HFFc6 (cell line): Measurements from ENCODE around the gene SAMD1. TPM values are rescaled to one million over a fixed set of nuclear protein-coding genes. Genes with fewer than 3 reads are reported as not detected.

Experiments used
- DNase-seq: peaks from one replicate; pipeline ENCODE4 v3.0.0-alpha.2; 2018
- H3K27ac Mint-ChIP-seq: 2 replicates; pipeline ENCODE4 v1.8.0; 2020; ENCODE audit warnings: mild to moderate bottlenecking, mixed read lengths
- H3K27me3 Mint-ChIP-seq: 2 replicates; pipeline ENCODE4 v1.8.0; 2021; ENCODE audit warnings: mild to moderate bottlenecking, moderate library complexity, mixed read lengths; ENCODE audit not compliant: insufficient read depth
- H3K36me3 Mint-ChIP-seq: 2 replicates; pipeline ENCODE4 v1.8.0; 2021; ENCODE audit warnings: low read depth, mixed read lengths
- H3K4me1 Mint-ChIP-seq: 2 replicates; pipeline ENCODE4 v1.8.0; 2020; ENCODE audit warnings: low read depth, mixed read lengths
- H3K4me3 Mint-ChIP-seq: 2 replicates; pipeline ENCODE4 v1.8.0; 2020; ENCODE audit warnings: mild to moderate bottlenecking, moderate library complexity, mixed read lengths
- H3K9me3 Mint-ChIP-seq: 2 replicates; pipeline ENCODE4 v1.8.0; 2020; ENCODE audit warnings: mild to moderate bottlenecking, mixed read lengths
- total RNA-seq, 6 experiments: library from RNA; stranded (reverse); fragmentation: NEBNext Ultra II Directional; extraction: Animal tissue kit (Norgen Biotek cat#: 25700); gene quantifications; 2 replicates in 1 of 6; 3 replicates in 5 of 6; pipeline ENCODE4 v1.2.3, GENCODE V29; 2021
- TF ChIP-seq, protein P1 (sequence below): fragments of 200-600 bp; sonication (generic); IDR thresholded peaks from 2 replicates; pipeline ENCODE4 v1.5.0; 2021; ENCODE audit warnings: antibody characterized with exemption, mild to moderate bottlenecking

The SAMD1 gene
- total RNA-seq, 6 experiments from 2014 or later = 33.0 to 48.6 (median 35.9) TPM

DNA sequence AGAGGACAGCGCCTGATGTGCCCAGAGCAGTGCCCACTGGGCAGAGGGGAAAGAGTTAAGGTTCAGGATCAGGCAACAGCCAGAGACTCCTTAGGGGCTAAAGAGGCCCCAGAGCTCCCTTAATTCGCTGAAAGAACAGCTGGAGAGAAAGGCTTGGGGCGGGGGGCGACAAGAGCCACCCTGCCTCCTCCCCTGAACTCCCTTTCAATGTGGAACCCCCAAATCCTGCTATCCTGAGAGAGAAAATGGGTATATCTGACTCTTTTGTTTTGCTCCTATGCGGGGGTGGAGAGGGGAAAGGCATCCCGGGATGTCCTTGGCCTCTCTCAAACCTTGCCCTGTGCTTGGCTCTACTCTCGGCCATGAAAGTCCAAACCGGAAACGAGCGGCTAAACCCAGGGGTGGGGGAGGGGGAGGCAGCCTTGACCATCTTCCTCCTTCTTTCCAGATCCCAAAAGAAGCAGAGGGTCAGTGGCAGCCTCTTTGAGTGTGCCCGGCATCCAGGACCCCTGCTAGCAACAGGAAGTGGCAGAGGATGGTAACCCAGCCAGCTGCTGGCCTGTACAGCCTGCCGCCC, 22.3 kb upstream of the SAMD1 start:
- peaks cover 4% of the 10 kb centered on the region; the same call in 1 of the 2 replicates for H3K36me3 Mint-ChIP-seq
- H3K9me3 Mint-ChIP-seq = no peaks in the 10 kb centered on the region
- no peak for DNase-seq
- H3K27ac Mint-ChIP-seq = peak overlapping the region; percentile 87
- TF ChIP-seq, protein P1, sequence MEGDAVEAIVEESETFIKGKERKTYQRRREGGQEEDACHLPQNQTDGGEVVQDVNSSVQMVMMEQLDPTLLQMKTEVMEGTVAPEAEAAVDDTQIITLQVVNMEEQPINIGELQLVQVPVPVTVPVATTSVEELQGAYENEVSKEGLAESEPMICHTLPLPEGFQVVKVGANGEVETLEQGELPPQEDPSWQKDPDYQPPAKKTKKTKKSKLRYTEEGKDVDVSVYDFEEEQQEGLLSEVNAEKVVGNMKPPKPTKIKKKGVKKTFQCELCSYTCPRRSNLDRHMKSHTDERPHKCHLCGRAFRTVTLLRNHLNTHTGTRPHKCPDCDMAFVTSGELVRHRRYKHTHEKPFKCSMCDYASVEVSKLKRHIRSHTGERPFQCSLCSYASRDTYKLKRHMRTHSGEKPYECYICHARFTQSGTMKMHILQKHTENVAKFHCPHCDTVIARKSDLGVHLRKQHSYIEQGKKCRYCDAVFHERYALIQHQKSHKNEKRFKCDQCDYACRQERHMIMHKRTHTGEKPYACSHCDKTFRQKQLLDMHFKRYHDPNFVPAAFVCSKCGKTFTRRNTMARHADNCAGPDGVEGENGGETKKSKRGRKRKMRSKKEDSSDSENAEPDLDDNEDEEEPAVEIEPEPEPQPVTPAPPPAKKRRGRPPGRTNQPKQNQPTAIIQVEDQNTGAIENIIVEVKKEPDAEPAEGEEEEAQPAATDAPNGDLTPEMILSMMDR = no peak
- H3K27me3 Mint-ChIP-seq = peaks cover 1% of the 10 kb centered on the region; the same call in 1 of the 2 replicates
- H3K4me1 Mint-ChIP-seq = peaks cover 36% of the 10 kb centered on the region
- H3K4me3 Mint-ChIP-seq = peak overlapping the region; percentile 53; the same call in 1 of the 2 replicates

DNA sequence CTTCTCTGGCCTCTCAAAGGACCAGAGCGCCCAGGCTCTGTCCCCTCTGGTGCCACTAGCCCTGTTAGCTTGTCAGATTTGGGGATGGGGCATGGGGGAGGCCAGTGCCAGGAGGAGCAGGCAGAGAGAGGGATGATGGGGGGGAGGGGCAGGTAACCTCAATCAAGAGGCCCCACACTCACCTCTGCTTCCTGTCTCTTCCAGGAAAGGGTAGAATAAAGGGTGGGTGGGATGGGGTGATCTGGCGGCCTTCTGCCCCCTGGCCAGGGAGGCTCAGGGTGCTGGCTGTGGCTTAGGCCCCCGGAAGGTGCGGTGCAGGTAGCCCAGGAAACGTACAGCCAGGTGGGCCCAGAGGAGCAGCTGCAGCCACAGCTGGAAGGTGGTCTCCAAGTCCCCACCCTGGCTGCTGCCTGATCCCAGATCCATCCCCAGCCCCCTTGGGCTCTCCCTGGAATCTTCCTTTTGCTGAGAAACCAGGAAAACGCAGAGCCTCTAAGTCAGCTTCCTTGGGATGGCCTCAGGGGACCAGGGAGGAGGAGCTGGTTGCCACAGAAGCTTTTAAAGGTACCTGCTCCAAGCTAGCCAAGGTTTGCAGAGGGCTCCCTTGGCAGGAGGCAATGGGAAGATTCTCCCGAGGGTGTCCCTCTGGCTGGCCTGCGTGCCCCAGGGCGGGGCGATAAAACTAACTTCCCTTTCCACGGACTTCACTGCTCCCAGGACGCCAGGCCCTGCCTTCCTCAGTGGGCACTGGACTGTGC, 21.7 kb upstream of the SAMD1 start:
- H3K27me3 Mint-ChIP-seq = peaks cover 1% of the 10 kb centered on the region; the same call in 1 of the 2 replicates
- TF ChIP-seq, protein P1 = no peak
- peak overlapping the region; percentile 87 for H3K27ac Mint-ChIP-seq
- H3K36me3 Mint-ChIP-seq = peaks cover 4% of the 10 kb centered on the region; the same call in 1 of the 2 replicates
- H3K9me3 Mint-ChIP-seq = no peaks in the 10 kb centered on the region
- H3K4me1 Mint-ChIP-seq = peaks cover 36% of the 10 kb centered on the region
- no peak for DNase-seq
- no peak overlapping the region for H3K4me3 Mint-ChIP-seq

DNA sequence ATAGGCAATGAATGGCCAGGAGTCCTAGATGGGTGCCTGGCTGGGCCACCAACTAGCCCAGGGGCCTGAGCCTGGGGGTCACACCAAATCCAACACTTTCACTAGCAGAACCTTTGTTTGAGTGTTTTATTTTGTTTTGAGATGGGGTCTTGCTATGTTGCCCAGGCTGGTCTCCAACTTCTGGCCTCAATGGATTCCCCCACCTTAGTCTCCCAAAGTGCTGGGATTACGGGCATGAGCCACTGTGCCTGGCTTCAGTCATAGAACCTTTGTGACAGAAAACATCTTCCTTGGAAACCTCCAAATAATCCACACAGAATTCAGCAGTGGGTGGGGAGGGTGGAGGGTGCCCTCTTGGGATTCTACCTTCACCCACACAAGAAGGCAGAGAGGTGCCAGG, 20.9 kb upstream of the SAMD1 start:
- TF ChIP-seq, protein P1 = no peak
- H3K27ac Mint-ChIP-seq = no peak overlapping the region
- peaks cover 1% of the 10 kb centered on the region; the same call in 1 of the 2 replicates for H3K27me3 Mint-ChIP-seq
- peaks cover 4% of the 10 kb centered on the region; the same call in 1 of the 2 replicates for H3K36me3 Mint-ChIP-seq
- DNase-seq = no peak
- H3K4me3 Mint-ChIP-seq = no peak overlapping the region
- peaks cover 34% of the 10 kb centered on the region for H3K4me1 Mint-ChIP-seq
- H3K9me3 Mint-ChIP-seq = no peaks in the 10 kb centered on the region

DNA sequence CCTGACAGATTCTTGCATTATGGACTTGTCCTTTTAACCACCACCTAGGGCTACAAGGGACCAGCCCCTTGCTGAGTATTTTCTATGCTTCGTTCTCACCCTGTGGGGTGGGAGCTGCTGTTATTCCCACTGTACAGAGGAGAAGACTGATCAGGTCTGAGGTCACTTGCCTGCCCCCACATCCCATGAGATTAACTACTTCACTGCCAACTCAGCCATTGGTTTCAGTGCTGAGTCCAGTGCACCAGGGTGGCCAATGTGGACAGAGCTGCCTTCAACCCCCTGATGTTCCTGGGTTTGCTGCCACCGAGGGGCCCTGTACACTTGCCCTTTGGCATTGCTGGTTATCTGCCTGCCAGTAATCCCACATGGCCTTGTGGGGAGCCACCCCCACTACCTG, 20.1 kb upstream of the SAMD1 start:
- peaks cover 26% of the 10 kb centered on the region for H3K4me1 Mint-ChIP-seq
- H3K4me3 Mint-ChIP-seq = no peak overlapping the region
- no peaks in the 10 kb centered on the region; the same call in 1 of the 2 replicates for H3K27me3 Mint-ChIP-seq
- H3K9me3 Mint-ChIP-seq = no peaks in the 10 kb centered on the region
- TF ChIP-seq, protein P1 = no peak
- no peak for DNase-seq
- no peak overlapping the region for H3K27ac Mint-ChIP-seq
- H3K36me3 Mint-ChIP-seq = peaks cover 4% of the 10 kb centered on the region; the same call in 1 of the 2 replicates

DNA sequence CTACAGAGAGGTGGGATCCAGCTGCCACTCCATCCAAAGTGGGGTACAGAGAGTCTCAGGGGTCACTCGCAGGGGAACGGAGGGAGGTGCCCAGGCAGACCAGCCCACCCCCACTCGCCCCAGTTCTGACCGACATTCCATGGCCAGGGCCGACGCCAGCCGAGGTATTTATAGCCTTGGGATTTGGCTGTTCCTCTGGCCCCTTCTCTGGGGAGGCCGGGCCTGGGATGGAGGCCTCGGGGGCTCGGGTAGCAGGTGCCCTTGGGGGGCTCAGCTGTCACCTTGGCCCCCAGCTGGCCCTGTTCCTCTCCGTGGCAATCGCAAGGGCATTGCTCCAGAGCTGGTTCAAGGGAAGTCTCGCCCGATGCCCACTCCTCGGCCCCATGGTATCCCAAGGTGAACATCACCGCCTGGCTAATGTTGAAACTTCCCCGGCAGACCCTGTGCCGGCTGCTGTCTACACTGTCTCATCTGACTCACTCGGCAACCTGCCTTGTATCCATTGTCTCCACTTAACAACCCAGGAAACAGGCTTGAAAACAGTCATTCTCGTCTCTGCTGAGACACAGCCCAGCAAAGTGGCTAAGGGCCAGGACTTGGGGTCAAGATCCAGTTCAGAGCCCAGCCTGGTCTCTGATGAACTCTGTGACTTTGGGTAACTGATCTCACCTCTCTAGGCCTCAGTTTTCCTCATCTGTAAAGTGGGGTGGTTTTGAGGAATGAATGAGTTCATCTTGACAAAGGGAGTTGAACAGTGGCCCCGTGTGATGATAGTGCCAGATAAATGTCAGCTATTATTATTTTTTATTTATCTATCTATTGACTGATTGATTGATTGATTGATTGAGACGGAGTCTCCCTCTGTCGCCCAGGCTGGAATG, 17.3 kb upstream of the SAMD1 start:
- Mint-ChIP-seq H3K27me3 (no peaks in the 10 kb centered on the region; the same call in 1 of the 2 replicates), H3K36me3 (peaks cover 4% of the 10 kb centered on the region; the same call in 1 of the 2 replicates), H3K4me1 (peaks cover 3% of the 10 kb centered on the region), H3K9me3 (no peaks in the 10 kb centered on the region), H3K27ac (peak overlapping the region; percentile 64; the same call in 1 of the 2 replicates), H3K4me3 (no peak overlapping the region)
- DNase-seq = no peak
- TF ChIP-seq, protein P1 = no peak
